ENCODE measurements around the gene ANAPC2.
A peak's percentile ranks its signal among the peaks of the same experiment; 100 is the strongest.

Gene ANAPC2

GRCh38 chr9:137150617-137151457, 37.5 kb downstream of the ANAPC2 start:
- peaks cover 4 to 25% of the 10 kb centered on the region in 2 donors for H3K4me1 Mint-ChIP-seq
- peak; percentile 61 to 66 for ATAC-seq (replicated peaks)
- peaks cover 26 to 30% of the 10 kb centered on the region in 2 donors for H3K27me3 Mint-ChIP-seq
- H3K9me3 Mint-ChIP-seq = no peaks in the 10 kb centered on the region
- H3K27ac Mint-ChIP-seq = peak overlapping the region; percentile 87
- H3K4me3 Mint-ChIP-seq = peak overlapping the region; percentile 21 to 31
- peak; percentile 69 for DNase-seq
- no peaks in the 10 kb centered on the region for H3K36me3 Mint-ChIP-seq

- Mint-ChIP-seq H3K4me1 (peaks cover 4 to 25% of the 10 kb centered on the region in 2 donors), H3K4me3 (peak overlapping the region; percentile 21 to 31), H3K9me3 (no peaks in the 10 kb centered on the region), H3K27ac (peak overlapping the region; percentile 68), H3K36me3 (no peaks in the 10 kb centered on the region), H3K27me3 (peaks cover 22 to 23% of the 10 kb centered on the region in 2 donors)
- ATAC-seq (replicated peaks) (peak; percentile 3 to 14), DNase-seq (no peak)
Measured at GRCh38 chr9:137149942-137150616, 38.3 kb downstream of the ANAPC2 start.

- ATAC-seq (replicated peaks) (no peak), DNase-seq (no peak)
- peaks cover 18 to 21% of the 10 kb centered on the region in 2 donors for H3K27me3 Mint-ChIP-seq
- peaks cover 4 to 25% of the 10 kb centered on the region in 2 donors for H3K4me1 Mint-ChIP-seq
- no peaks in the 10 kb centered on the region for H3K36me3 Mint-ChIP-seq
- H3K27ac Mint-ChIP-seq = no peak overlapping the region
- H3K9me3 Mint-ChIP-seq = no peaks in the 10 kb centered on the region
- H3K4me3 Mint-ChIP-seq = no peak overlapping the region
Measured at GRCh38 chr9:137149363-137149762, 39.0 kb downstream of the ANAPC2 start.

DNA sequence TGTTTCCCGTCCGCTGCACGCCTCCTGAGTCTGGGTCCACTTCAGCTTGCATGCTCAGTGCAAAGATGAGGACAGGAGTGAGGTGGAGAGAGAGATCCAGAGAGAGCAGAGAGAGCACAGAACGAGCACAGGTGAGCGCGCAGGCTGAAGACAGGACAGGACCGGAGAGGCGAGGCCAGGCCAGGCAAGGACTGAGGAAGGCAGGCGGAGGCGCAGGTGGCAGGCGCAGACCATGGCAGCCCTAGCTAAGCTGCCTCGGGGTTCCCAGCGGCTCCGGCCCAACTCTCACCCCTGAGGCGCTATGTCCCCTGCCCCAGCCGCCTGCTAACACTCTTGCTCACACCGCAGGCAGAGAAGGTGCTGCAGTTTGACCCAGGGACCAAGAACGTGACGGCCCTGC, 39.7 kb downstream of the ANAPC2 start:
- H3K9me3 Mint-ChIP-seq = no peaks in the 10 kb centered on the region
- peaks cover 6 to 25% of the 10 kb centered on the region in 2 donors for H3K4me1 Mint-ChIP-seq
- H3K4me3 Mint-ChIP-seq = no peak overlapping the region
- H3K36me3 Mint-ChIP-seq = no peaks in the 10 kb centered on the region
- H3K27ac Mint-ChIP-seq = no peak overlapping the region
- DNase-seq (no peak), ATAC-seq (replicated peaks) (no peak)
- H3K27me3 Mint-ChIP-seq = peaks cover 25 to 28% of the 10 kb centered on the region in 2 donors

GRCh38 chr9:137148242-137148641, 40.1 kb downstream of the ANAPC2 start:
- H3K4me1 Mint-ChIP-seq = peaks cover 6 to 25% of the 10 kb centered on the region in 2 donors
- ATAC-seq (replicated peaks) (no peak), DNase-seq (no peak)
- no peaks in the 10 kb centered on the region for H3K36me3 Mint-ChIP-seq
- peaks cover 29 to 32% of the 10 kb centered on the region in 2 donors for H3K27me3 Mint-ChIP-seq
- no peak overlapping the region for H3K4me3 Mint-ChIP-seq
- H3K27ac Mint-ChIP-seq = peak overlapping the region; percentile 20
- H3K9me3 Mint-ChIP-seq = no peaks in the 10 kb centered on the region

GRCh38 chr9:137147793-137148160, 40.6 kb downstream of the ANAPC2 start:
- ATAC-seq (replicated peaks) = no peak
- H3K9me3 Mint-ChIP-seq = no peaks in the 10 kb centered on the region
- no peak for DNase-seq
- no peak overlapping the region for H3K4me3 Mint-ChIP-seq
- H3K27ac Mint-ChIP-seq = no peak overlapping the region
- peaks cover 6 to 25% of the 10 kb centered on the region in 2 donors for H3K4me1 Mint-ChIP-seq
- H3K36me3 Mint-ChIP-seq = no peaks in the 10 kb centered on the region
- peaks cover 32 to 36% of the 10 kb centered on the region in 2 donors for H3K27me3 Mint-ChIP-seq

- no peaks in the 10 kb centered on the region for H3K36me3 Mint-ChIP-seq
- no peaks in the 10 kb centered on the region for H3K9me3 Mint-ChIP-seq
- DNase-seq (no peak), ATAC-seq (replicated peaks) (no peak)
- H3K27me3 Mint-ChIP-seq = peaks cover 35 to 40% of the 10 kb centered on the region in 2 donors
- H3K4me3 Mint-ChIP-seq = no peak overlapping the region
- H3K4me1 Mint-ChIP-seq = peaks cover 6 to 25% of the 10 kb centered on the region in 2 donors
- H3K27ac Mint-ChIP-seq = no peak overlapping the region
Measured at GRCh38 chr9:137147091-137147792, 41.1 kb downstream of the ANAPC2 start.

DNA sequence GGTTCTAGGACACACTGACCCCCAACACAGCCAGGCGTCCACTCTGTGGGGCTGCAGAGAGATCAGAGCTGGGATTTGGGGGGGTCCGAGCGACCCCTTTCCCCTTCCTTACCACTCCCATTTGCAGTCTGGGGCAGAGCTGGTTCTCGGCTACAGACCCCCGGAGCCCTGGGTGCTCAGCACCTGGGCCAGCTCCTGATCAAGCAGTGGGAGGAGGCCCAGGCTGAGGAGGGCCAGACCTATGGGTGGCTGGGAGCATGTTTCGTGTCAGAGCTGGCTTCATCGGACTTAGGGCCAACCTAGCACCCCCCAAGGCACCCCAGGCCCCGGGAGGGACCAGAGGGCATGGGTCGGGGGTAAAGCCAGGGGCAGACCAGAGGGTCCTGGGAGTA, 41.8 kb downstream of the ANAPC2 start:
- no peaks in the 10 kb centered on the region for H3K9me3 Mint-ChIP-seq
- H3K27me3 Mint-ChIP-seq = peaks cover 42 to 48% of the 10 kb centered on the region in 2 donors
- DNase-seq = no peak
- no peak for ATAC-seq (replicated peaks)
- no peak overlapping the region for H3K27ac Mint-ChIP-seq
- no peak overlapping the region for H3K4me3 Mint-ChIP-seq
- no peaks in the 10 kb centered on the region for H3K36me3 Mint-ChIP-seq
- peaks cover 6 to 19% of the 10 kb centered on the region in 2 donors for H3K4me1 Mint-ChIP-seq

GRCh38 chr9:137145731-137146526, 42.4 kb downstream of the ANAPC2 start:
- ATAC-seq (replicated peaks) = no peak
- Mint-ChIP-seq H3K27ac (no peak overlapping the region), H3K9me3 (no peaks in the 10 kb centered on the region), H3K4me1 (peaks cover 4 to 13% of the 10 kb centered on the region in 2 donors), H3K27me3 (peaks cover 48 to 53% of the 10 kb centered on the region in 2 donors), H3K36me3 (no peaks in the 10 kb centered on the region), H3K4me3 (no peak overlapping the region)
- no peak for DNase-seq

GRCh38 chr9:137143459-137143858, 44.9 kb downstream of the ANAPC2 start:
- Mint-ChIP-seq H3K27me3 (peaks cover 66 to 75% of the 10 kb centered on the region in 2 donors), H3K9me3 (no peaks in the 10 kb centered on the region), H3K4me3 (no peak overlapping the region), H3K4me1 (peaks cover 3 to 10% of the 10 kb centered on the region in 2 donors), H3K36me3 (no peaks in the 10 kb centered on the region), H3K27ac (no peak overlapping the region)
- no peak for DNase-seq
- no peak for ATAC-seq (replicated peaks)

GRCh38 chr9:137141976-137142936, 46.1 kb downstream of the ANAPC2 start:
- H3K36me3 Mint-ChIP-seq = no peaks in the 10 kb centered on the region
- no peak overlapping the region for H3K27ac Mint-ChIP-seq
- H3K4me1 Mint-ChIP-seq = peaks cover 12 to 13% of the 10 kb centered on the region in 2 donors
- DNase-seq (no peak), ATAC-seq (replicated peaks) (no peak)
- H3K4me3 Mint-ChIP-seq = no peak overlapping the region
- H3K27me3 Mint-ChIP-seq = peaks cover 74 to 84% of the 10 kb centered on the region in 2 donors
- H3K9me3 Mint-ChIP-seq = no peaks in the 10 kb centered on the region

DNA sequence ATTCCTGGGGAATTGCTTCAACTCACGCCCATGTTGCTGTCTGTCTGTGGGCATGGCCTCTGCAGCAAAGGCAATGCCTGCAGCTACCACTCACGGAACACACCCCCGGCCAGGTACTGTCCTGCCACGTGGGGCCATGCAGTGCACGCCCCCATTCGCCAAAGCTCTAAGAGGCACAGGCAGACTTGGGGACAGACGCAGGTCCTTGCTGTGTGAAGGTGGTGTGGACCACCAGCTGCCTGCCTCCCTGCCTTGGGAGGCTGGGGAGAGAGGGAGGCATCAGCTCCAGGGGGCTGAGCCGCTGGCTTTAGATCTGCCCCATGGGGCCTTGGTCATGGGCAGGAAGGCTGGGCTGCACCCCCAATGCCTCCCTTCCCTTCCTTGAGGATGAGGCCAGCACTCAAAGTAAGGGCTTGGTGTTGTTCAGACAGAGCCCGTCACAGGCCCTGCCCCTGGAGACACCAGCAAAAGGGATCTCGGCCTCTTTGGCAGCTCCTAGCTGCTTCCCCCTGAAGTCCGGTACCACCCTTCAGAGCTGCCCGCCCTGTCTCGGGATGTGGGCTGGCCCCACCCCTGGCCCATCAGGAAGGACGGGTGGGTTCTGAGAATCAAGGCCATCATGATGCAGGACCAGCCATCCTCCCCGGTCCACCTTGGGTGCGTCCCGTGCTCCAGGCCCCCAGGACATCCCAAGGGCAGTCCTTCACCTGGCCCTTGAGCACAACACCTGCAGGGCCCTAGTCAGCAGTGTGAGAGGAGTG, 47.1 kb downstream of the ANAPC2 start:
- no peaks in the 10 kb centered on the region for H3K36me3 Mint-ChIP-seq
- peaks cover 72 to 82% of the 10 kb centered on the region in 2 donors for H3K27me3 Mint-ChIP-seq
- H3K4me3 Mint-ChIP-seq = no peak overlapping the region
- DNase-seq (no peak), ATAC-seq (replicated peaks) (no peak)
- peaks cover 12 to 13% of the 10 kb centered on the region in 2 donors for H3K4me1 Mint-ChIP-seq
- H3K9me3 Mint-ChIP-seq = no peaks in the 10 kb centered on the region
- H3K27ac Mint-ChIP-seq = no peak overlapping the region
